Left lung (tissue), 10 donors: ENCODE data around the gene ZNF646. TPM values are rescaled to one million over a fixed set of nuclear protein-coding genes. Genes with fewer than 3 reads are reported as not detected.

Experiments used
- ATAC-seq: fragments of 200-7000 bp; cut with Tn5 transposase; one replicate; pipeline ENCODE4 v1.9.1; 2020; ENCODE audit warnings: moderate library complexity
- DNase-seq, 4 donors: peaks; one replicate each; pipeline ENCODE4 v3.0.0-alpha.2; 2013 to 2020
- H3K27ac ChIP-seq, 2 donors: fragments of 200-600 bp; sonication (generic) in 1 of 2; one replicate each; pipeline versions ENCODE4 v1.5.0 to v1.8.0; 2020 to 2021
- H3K27me3 ChIP-seq, 2 donors: fragments of 200-600 bp; sonication (generic) in 1 of 2; one replicate each; pipeline versions ENCODE4 v1.5.0 to v1.8.0; 2020 to 2021
- H3K36me3 ChIP-seq, 2 donors: fragments of 200-600 bp; sonication (generic) in 1 of 2; one replicate each; pipeline versions ENCODE4 v1.5.0 to v1.8.0; 2020 to 2021
- H3K4me1 ChIP-seq, 2 donors: fragments of 200-600 bp; one replicate each; pipeline ENCODE4 v1.8.0; 2021
- H3K4me3 ChIP-seq, 2 donors: fragments of 200-600 bp; sonication (generic) in 1 of 2; one replicate each; pipeline versions ENCODE4 v1.5.0 to v1.8.0; 2020 to 2021; ENCODE audit warnings: mild to moderate bottlenecking in 1 of 2
- H3K9me3 ChIP-seq, 2 donors: fragments of 200-600 bp; sonication (generic) in 1 of 2; one replicate each; pipeline versions ENCODE4 v1.5.0 to v1.8.0; 2020 to 2021
- intact Hi-C, 2 donors: fragments of 100-400 bp; cut with DNase I; formaldehyde crosslinking; loops; one replicate each; pipeline versions ENCODE4 v1.11.2 to v1.14.2; 2022
- polyA plus RNA-seq, 6 donors: library from polyadenylated mRNA; unstranded; fragments of 120-200 nt; gene quantifications; one replicate each; pipeline ENCODE4 v1.2.1, GENCODE V29; 2013; ENCODE audit not compliant: insufficient read length in 6 of 6
- total RNA-seq, 2 donors: library from RNA; stranded (reverse); fragmentation: NEBNext Ultra II Directional; extraction: Animal tissue kit (Norgen Biotek cat#: 25700); gene quantifications; one replicate each; pipeline ENCODE4 v1.2.1, GENCODE V29; 2021
- TF ChIP-seq, protein P1 (sequence below), 2 donors: fragments of 200-600 bp; sonication (generic) in 1 of 2; IDR thresholded peaks; one replicate each; pipeline versions ENCODE4 v1.5.0 to v1.8.0; 2021; ENCODE audit warnings: antibody characterized with exemption in 2 of 2
- donor health status: DM: no; HTN: yes; CAD: no.
- donor health status: DM: no; HTN: no; CAD: no.

ZNF646 gene
- total and polyA plus RNA-seq, 8 donors: 11.3 to 18.1 (median 13.9) TPM

DNA sequence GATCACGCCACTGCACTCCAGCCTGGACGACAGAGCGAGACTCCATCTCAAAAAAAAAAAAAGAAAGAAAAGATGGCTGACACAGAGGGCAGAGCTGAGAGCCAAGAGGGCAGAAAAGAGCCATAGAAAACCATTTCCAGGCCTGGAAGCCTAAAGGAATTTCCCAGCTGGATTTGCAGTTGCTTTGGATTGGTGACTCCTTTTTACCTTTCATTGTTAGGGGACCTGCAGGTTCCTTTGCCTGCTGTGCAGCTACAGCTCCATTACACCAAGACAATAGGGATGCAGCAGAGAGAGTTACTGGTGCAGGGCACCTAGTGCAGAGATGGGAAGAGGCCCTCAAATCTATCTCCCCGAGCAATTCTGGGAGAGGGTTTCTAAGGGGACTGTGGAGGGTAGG is 18.6 kb upstream of the ZNF646 start:
- no peaks in the 10 kb centered on the region for H3K9me3 ChIP-seq
- no peak overlapping the region for H3K4me3 ChIP-seq
- DNase-seq: no peak
- H3K27me3 ChIP-seq: no peaks in the 10 kb centered on the region
- TF ChIP-seq, protein P1, sequence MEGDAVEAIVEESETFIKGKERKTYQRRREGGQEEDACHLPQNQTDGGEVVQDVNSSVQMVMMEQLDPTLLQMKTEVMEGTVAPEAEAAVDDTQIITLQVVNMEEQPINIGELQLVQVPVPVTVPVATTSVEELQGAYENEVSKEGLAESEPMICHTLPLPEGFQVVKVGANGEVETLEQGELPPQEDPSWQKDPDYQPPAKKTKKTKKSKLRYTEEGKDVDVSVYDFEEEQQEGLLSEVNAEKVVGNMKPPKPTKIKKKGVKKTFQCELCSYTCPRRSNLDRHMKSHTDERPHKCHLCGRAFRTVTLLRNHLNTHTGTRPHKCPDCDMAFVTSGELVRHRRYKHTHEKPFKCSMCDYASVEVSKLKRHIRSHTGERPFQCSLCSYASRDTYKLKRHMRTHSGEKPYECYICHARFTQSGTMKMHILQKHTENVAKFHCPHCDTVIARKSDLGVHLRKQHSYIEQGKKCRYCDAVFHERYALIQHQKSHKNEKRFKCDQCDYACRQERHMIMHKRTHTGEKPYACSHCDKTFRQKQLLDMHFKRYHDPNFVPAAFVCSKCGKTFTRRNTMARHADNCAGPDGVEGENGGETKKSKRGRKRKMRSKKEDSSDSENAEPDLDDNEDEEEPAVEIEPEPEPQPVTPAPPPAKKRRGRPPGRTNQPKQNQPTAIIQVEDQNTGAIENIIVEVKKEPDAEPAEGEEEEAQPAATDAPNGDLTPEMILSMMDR (IDR thresholded peaks at IDR 0.05): no peak
- H3K4me1 ChIP-seq: no peaks in the 10 kb centered on the region
- intact Hi-C loops: no loop called here
- no peak for ATAC-seq
- peaks cover 0 to 30% of the 10 kb centered on the region in 2 donors for H3K36me3 ChIP-seq
- no peak overlapping the region for H3K27ac ChIP-seq

DNA sequence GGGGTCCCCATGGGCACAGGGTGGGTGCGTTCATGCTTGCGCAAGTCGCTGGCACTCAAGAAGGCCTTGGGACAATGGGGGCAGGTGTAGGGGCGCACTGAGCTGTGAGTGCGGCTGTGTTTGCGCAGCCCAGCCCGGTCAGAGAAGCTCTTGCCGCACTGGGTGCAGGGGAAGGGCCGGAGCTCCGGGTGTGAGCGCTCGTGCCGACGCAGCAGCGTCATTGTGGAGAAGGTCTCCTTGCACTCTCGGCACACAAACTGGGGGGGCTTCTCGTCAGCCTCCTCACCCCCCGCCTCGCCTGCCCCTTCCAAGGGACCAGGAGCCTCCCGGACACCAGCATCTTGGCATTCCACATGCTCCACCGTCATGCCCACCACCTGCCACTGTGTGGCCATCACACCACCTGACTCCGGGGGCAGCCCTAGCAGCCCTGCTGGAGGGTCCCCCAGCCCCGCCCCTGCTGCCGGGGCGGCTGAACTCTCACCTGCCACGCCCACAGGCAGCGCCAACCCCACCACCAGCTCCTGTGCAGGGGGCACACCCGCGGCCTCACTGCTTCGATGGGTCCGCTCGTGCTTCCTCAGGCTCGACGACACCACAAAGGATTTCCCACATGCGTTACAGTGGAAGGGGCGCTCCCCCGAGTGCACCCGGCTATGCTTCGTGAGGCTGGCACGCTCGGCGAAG is 13.0 kb upstream of the ZNF646 start:
- ATAC-seq (no peak), DNase-seq (no peak)
- H3K27me3 ChIP-seq: no peaks in the 10 kb centered on the region
- TF ChIP-seq, protein P1 (IDR thresholded peaks at IDR 0.05): no peak
- no peak overlapping the region for H3K4me3 ChIP-seq
- H3K4me1 ChIP-seq: peaks cover 4 to 18% of the 10 kb centered on the region in 2 donors
- intact Hi-C loops: no loop called here
- no peaks in the 10 kb centered on the region for H3K9me3 ChIP-seq
- H3K27ac ChIP-seq: no peak overlapping the region
- H3K36me3 ChIP-seq: peaks cover 0 to 68% of the 10 kb centered on the region in 2 donors

DNA sequence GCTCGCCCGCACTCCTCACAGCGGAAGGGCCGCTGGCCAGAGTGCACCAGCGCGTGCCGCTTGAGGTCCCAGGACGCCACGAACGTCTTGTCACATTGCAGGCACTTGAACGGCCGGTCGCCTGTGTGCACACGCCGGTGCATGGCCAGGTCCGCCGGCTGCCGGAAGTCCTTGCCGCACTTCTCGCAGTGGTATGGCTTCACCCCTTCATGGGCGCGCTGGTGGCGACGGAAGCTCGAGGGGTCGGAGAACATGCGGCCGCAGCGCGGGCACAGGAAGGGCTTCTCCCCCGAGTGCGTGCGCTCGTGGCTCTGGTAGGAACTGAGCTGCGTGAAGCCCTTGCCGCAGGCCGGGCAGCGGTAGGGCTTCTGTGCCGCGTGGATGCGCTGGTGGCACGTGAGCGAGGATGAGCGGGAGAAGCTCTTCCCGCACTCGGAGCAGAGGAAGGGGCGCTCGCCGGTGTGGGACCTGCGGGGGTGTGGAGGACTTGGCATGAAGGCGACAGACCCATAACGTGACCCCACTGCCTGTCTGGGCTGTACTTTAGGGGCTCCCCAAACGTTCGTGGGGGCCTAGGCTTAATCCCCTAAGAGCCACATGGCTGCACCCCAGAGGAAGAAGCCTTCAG is 12.3 kb upstream of the ZNF646 start:
- DNase-seq: no peak
- TF ChIP-seq, protein P1 (IDR thresholded peaks at IDR 0.05): no peak
- Histone ChIP-seq H3K27me3 (no peaks in the 10 kb centered on the region), H3K4me3 (no peak overlapping the region), H3K9me3 (no peaks in the 10 kb centered on the region), H3K36me3 (peaks cover 0 to 68% of the 10 kb centered on the region in 2 donors), H3K27ac (no peak overlapping the region), H3K4me1 (peaks cover 4 to 19% of the 10 kb centered on the region in 2 donors)
- intact Hi-C loops: no loop called here
- ATAC-seq: no peak

DNA sequence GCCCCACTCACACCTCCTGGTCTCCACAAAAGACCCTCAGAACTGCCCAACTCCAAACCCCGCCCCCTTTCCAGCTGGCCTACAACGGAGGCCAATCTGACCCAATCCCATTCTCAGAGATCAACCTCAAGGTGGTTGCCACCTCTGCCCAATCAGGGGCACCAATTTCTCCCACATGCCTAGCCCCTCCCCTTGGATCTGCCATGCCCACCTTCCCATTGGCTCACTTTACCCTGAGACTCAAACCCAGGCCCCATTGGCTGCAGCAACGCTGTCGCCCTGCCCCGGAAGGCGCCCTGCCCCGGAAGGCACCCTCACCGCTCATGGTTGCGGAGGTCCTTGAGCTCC is 10.8 kb upstream of the ZNF646 start:
- ATAC-seq: no peak

More for the DNA sequence above, 10.8 kb upstream of the ZNF646 start:
- DNase-seq: no peak
- Histone ChIP-seq H3K27me3 (no peaks in the 10 kb centered on the region), H3K36me3 (peaks cover 0 to 56% of the 10 kb centered on the region in 2 donors), H3K4me1 (peaks cover 4 to 19% of the 10 kb centered on the region in 2 donors), H3K4me3 (no peak overlapping the region), H3K9me3 (no peaks in the 10 kb centered on the region), H3K27ac (no peak overlapping the region)
- intact Hi-C loops: no loop called here
- TF ChIP-seq, protein P1 (IDR thresholded peaks at IDR 0.05): no peak
